GM12878 (cell line): ENCODE results near the gene SNED1.

Source experiments
- NFYB ChIP-seq: IDR thresholded peaks from 2 replicates; pipeline ENCODE4 v1.6.1; 2011; ENCODE audit warnings: low read depth, mild to moderate bottlenecking, low read length, improper control_type of control experiment, moderate library complexity; ENCODE audit not compliant: insufficient read depth
- SMAD1 ChIP-seq: fragments of 450-650 bp; IDR thresholded peaks from 2 replicates; pipeline ENCODE4 v1.6.1; 2018; ENCODE audit warnings: mild to moderate bottlenecking, low read depth; ENCODE audit not compliant: partially characterized antibody
- SPI1 ChIP-seq: IDR thresholded peaks from 2 replicates; pipeline ENCODE4 v1.6.1; 2011; ENCODE audit warnings: low read depth, mild to moderate bottlenecking, low read length, moderate library complexity, borderline replicate concordance; ENCODE audit not compliant: insufficient read depth
- STAT3 ChIP-seq: IDR thresholded peaks from 2 replicates; pipeline ENCODE4 v1.6.1; 2011; ENCODE audit warnings: low read depth, low read length, improper control_type of control experiment
- ZBTB4 ChIP-seq: fragments of 450-650 bp; formaldehyde crosslinking; IDR thresholded peaks from 2 replicates; pipeline ENCODE4 v1.4.0; 2022; ENCODE audit warnings: mild to moderate bottlenecking, moderate library complexity

GRCh38 chr2:241109210-241110088 is 111.0 kb downstream of the SNED1 start:
- TF ChIP-seq NFYB (no peak), SMAD1 (no peak), SPI1 (no peak), ZBTB4 (CRISPR knock-in tag) (no peak), STAT3 (no peak)
